Keratinocyte (primary cell): ENCODE data around the gene UNG. TPM values are rescaled to one million over a fixed set of nuclear protein-coding genes. Genes with fewer than 3 reads are reported as not detected.

Source experiments
- DNase-seq: peaks from one replicate; pipeline ENCODE4 v3.0.0-alpha.2; 2011; ENCODE audit warnings: low read depth, missing footprints, low spot score
- FAIRE-seq: peaks from 2 replicates; lab custom pipeline; 2011; peaks lifted over from hg19 to GRCh38; lab: Jason Lieb, UNC
- H2AFZ ChIP-seq: 2 replicates; pipeline ENCODE4 v1.6.0; 2012; ENCODE audit warnings: low read length, control low read depth, inconsistent platforms; ENCODE audit not compliant: control insufficient read depth
- H3K27ac ChIP-seq: 2 replicates; pipeline ENCODE4 v1.5.1; 2011; ENCODE audit warnings: low read length; ENCODE audit not compliant: control insufficient read depth, insufficient read depth
- H3K27me3 ChIP-seq: 3 replicates; pipeline ENCODE4 v1.6.0; 2011; ENCODE audit warnings: low read length; ENCODE audit not compliant: control insufficient read depth, insufficient read depth; ENCODE audit errors: extremely low read depth
- H3K36me3 ChIP-seq, 2 experiments: 2 replicates in 1 of 2; 3 replicates in 1 of 2; pipeline ENCODE4 v1.5.1; 2011; ENCODE audit warnings: low read length in 2 of 2, mild to moderate bottlenecking in 1 of 2; ENCODE audit not compliant: control insufficient read depth in 2 of 2, insufficient read depth in 2 of 2; ENCODE audit errors: extremely low read depth in 1 of 2
- H3K4me1 ChIP-seq: 3 replicates; pipeline ENCODE4 v1.5.1; 2011; ENCODE audit warnings: low read length; ENCODE audit not compliant: control insufficient read depth, insufficient read depth; ENCODE audit errors: extremely low read depth
- H3K4me2 ChIP-seq: 3 replicates; pipeline ENCODE4 v1.6.0; 2011; ENCODE audit warnings: low read depth, low read length; ENCODE audit not compliant: control insufficient read depth, insufficient read depth; ENCODE audit errors: extremely low read depth
- H3K4me3 ChIP-seq, 3 experiments: fragments of 200-600 bp in 1 of 3; sonication (generic) in 1 of 3; 2 replicates in 2 of 3; 3 replicates in 1 of 3; pipeline ENCODE4 v1.5.1; 2011 to 2016; ENCODE audit warnings: low read length in 3 of 3, mild to moderate bottlenecking in 3 of 3, control low read depth in 2 of 3, inconsistent platforms in 1 of 3, low read depth in 1 of 3, mixed read lengths in 1 of 3, mixed run types in 1 of 3, moderate library complexity in 1 of 3; ENCODE audit not compliant: control insufficient read depth in 2 of 3, insufficient read depth in 2 of 3; ENCODE audit errors: extremely low read depth in 1 of 3
- H3K79me2 ChIP-seq: 2 replicates; pipeline ENCODE4 v1.6.0; 2012; ENCODE audit warnings: low read length; ENCODE audit not compliant: control insufficient read depth, insufficient read depth
- H3K9ac ChIP-seq: 3 replicates; pipeline ENCODE4 v1.6.0; 2011; ENCODE audit warnings: low read length; ENCODE audit not compliant: control insufficient read depth, insufficient read depth; ENCODE audit errors: extremely low read depth
- H3K9me1 ChIP-seq: 3 replicates; pipeline ENCODE4 v1.6.0; 2011; ENCODE audit warnings: low read length; ENCODE audit not compliant: control insufficient read depth, insufficient read depth; ENCODE audit errors: extremely low read depth
- H3K9me3 ChIP-seq: 2 replicates; pipeline ENCODE4 v1.5.1; 2012; ENCODE audit warnings: low read depth, low read length; ENCODE audit not compliant: control insufficient read depth
- H4K20me1 ChIP-seq: 3 replicates; pipeline ENCODE4 v1.6.0; 2011; ENCODE audit warnings: low read length; ENCODE audit not compliant: control insufficient read depth, insufficient read depth; ENCODE audit errors: extremely low read depth
- CTCF ChIP-seq, 3 experiments: IDR thresholded peaks in 1 of 3; conservative IDR thresholded peaks in 1 of 3; optimal IDR thresholded peaks in 1 of 3; 2 replicates in 2 of 3; 3 replicates in 1 of 3; pipeline versions ENCODE3 to v1.5.1; 2011; ENCODE audit warnings: low read length in 3 of 3, mild to moderate bottlenecking in 3 of 3, moderate library complexity in 2 of 3, control low read depth in 1 of 3, inconsistent platforms in 1 of 3; ENCODE audit not compliant: insufficient read depth in 2 of 3; ENCODE audit errors: extremely low read depth in 1 of 3
- EZH2 ChIP-seq: IDR thresholded peaks from one replicate; pipeline ENCODE4 v1.6.1; 2012; ENCODE audit warnings: inconsistent platforms, mild to moderate bottlenecking, low read length, moderate library complexity
- dilution Hi-C: fragments of 300-500 bp; cut with MboI; formaldehyde crosslinking; loops from one replicate; pipeline ENCODE4 v1.7.0; 2020; ENCODE audit warnings: low sequenced_read_pairs; ENCODE audit not compliant: extremely low pct_ligation_motif_present
- polyA plus RNA-seq, 5 experiments: library from polyadenylated mRNA; depleted of rRNA in 3 of 5; stranded (reverse) in 3 of 5; stranded (forward) in 1 of 5; unstranded in 1 of 5; fragments of >200 nt; gene quantifications; 1 replicate in 1 of 5; 2 replicates in 3 of 5; 3 replicates in 1 of 5; pipeline versions ENCODE4 v1.2.1 to v1.2.3, GENCODE V29; 2011 to 2012; ENCODE audit warnings: missing spikeins in 2 of 5, low read depth in 1 of 5, low replicate concordance in 1 of 5

UNG gene
- polyA plus RNA-seq, 1 donor (not counting 4 experiments of a cell fraction or from before 2014, with no cell fraction given): 26.3 TPM

- Histone ChIP-seq H3K27ac (no peak overlapping the region), H3K4me1 (peaks cover 6% of the 10 kb centered on the region), H3K9ac (no peak overlapping the region), H4K20me1 (no peaks in the 10 kb centered on the region), H3K27me3 (no peaks in the 10 kb centered on the region), H3K4me2 (no peak overlapping the region), H3K9me3 (no peaks in the 10 kb centered on the region), H2AFZ (no peak overlapping the region), H3K36me3 (peaks cover 16 to 17% of the 10 kb centered on the region in 2 experiments), H3K9me1 (no peaks in the 10 kb centered on the region), H3K4me3 (no peak overlapping the region), H3K79me2 (no peaks in the 10 kb centered on the region)
- no peak for TF ChIP-seq CTCF (optimal IDR thresholded peaks at IDR 0.05 in 1 of 3, IDR thresholded peaks at IDR 0.05 in 1 of 3, conservative IDR thresholded peaks at IDR 0.05 in 1 of 3; ENCODE audit: extremely low read depth in 1 of 3, insufficient read depth in 2 of 3, low read length in 3 of 3)
- TF ChIP-seq EZH2: no peak
- FAIRE-seq (no peak), DNase-seq (no peak)
- dilution Hi-C loops: loop anchor here (10.0 to 25.0 kb wide), 2 partner anchors 285 to 438 kb away; no protein-coding TSS in a partner anchor
These were observed 5.1 kb downstream of the UNG start for GRCh38 chr12:109102491-109102890.

- dilution Hi-C loops: loop anchor here (10.0 to 25.0 kb wide), 2 partner anchors 282 to 440 kb away; no protein-coding TSS in a partner anchor
- FAIRE-seq (no peak), DNase-seq (no peak)
These were observed 7.8 kb downstream of the UNG start for GRCh38 chr12:109105176-109105575.

More at GRCh38 chr12:109105176-109105575, 7.8 kb downstream of the UNG start:
- H3K4me2 ChIP-seq: no peak overlapping the region
- H3K9me3 ChIP-seq: no peaks in the 10 kb centered on the region
- peaks cover 17 to 18% of the 10 kb centered on the region in 2 experiments for H3K36me3 ChIP-seq
- H3K4me3 ChIP-seq: no peak overlapping the region
- no peaks in the 10 kb centered on the region for H3K4me1 ChIP-seq
- no peak for TF ChIP-seq CTCF (optimal IDR thresholded peaks at IDR 0.05 in 1 of 3, IDR thresholded peaks at IDR 0.05 in 1 of 3, conservative IDR thresholded peaks at IDR 0.05 in 1 of 3; ENCODE audit: extremely low read depth in 1 of 3, insufficient read depth in 2 of 3, low read length in 3 of 3)
- H3K9ac ChIP-seq: no peak overlapping the region
- H3K27ac ChIP-seq: no peak overlapping the region
- no peaks in the 10 kb centered on the region for H3K27me3 ChIP-seq
- no peaks in the 10 kb centered on the region for H4K20me1 ChIP-seq
- no peaks in the 10 kb centered on the region for H3K79me2 ChIP-seq
- H3K9me1 ChIP-seq: no peaks in the 10 kb centered on the region
- H2AFZ ChIP-seq: no peak overlapping the region
